ENCODE results near the gene RPS18. TPM values are rescaled to one million over a fixed set of nuclear protein-coding genes. Genes with fewer than 3 reads are reported as not detected.
A peak's percentile ranks its signal among the peaks of the same experiment; 100 is the strongest.

RPS18 gene
- polyA plus RNA-seq, 4 donors, result 2,947 to 6,778 (median 4,959) TPM

DNA sequence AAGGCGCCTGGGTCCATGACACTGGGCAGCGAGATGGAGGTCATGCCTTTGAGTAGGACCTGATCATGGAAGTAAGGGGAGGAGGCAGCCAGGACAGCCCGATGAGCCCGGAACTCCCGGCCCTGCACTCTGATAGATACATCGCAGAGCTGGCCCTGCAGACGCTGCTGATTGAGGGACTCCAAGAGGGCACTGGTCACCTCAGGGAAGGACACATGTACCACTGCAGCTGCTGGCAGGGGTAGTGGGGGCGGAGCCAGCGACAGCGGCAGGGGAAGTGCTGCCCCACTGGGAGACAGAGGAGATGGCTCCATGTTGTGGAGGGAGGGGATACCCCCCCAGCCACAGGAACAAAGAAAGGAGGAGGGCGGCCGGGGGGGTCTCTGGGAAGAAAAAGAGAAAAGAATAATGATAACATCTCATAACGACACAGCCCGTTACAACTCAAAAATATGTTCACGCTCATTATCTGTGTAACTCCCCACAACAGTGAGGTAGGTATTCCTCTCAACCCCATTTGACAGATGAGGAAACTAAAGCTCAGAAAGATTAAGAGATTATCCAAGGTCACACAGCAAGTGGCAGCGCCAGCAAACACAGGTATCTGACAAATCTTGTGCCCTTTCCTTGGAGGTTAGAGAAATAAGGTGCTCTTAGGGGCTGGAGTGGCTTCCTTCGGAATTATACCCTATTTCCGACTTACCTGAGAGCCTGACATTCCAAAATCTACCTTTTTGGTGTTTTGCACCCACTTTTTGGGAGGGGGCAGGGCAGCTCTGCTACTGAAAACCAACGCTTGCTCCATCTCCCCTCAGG lies 44.9 kb downstream of the RPS18 start:
- DNase-seq, result no peak
- H3K27ac ChIP-seq (ENCODE audit: low read depth in 1 of 3, low read length in 2 of 3), result peak overlapping the region in 1 of 3 donors; percentile 5

DNA sequence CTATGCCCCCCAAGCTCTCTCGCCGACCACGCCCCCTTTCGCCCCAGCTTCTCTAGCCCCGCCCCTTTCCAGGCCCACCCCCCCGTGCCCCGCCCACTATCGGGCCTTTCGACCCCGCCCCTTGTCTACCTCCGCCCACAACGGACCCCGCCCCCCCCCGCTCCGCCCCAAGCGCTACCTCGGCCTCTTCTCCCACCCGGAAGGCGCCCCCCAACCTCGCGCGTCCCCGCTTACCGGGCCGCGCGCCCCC lies 45.5 kb downstream of the RPS18 start:
- no peak for FAIRE-seq
- no peak for DNase-seq
- no peak overlapping the region for H3K27ac ChIP-seq (ENCODE audit: low read depth in 1 of 3, low read length in 2 of 3)

More for the DNA sequence above, 44.9 kb downstream of the RPS18 start:
- FAIRE-seq, result no peak
- Histone ChIP-seq H3K27me3 (ENCODE audit: control insufficient read depth in 3 of 3, insufficient read depth in 3 of 3, low read length in 3 of 3) (no peaks in the 10 kb centered on the region), H3K4me1 (ENCODE audit: control insufficient read depth in 3 of 3, insufficient read depth in 2 of 3, low read depth in 1 of 3, low read length in 2 of 3) (peaks cover 7 to 37% (median 9%) of the 10 kb centered on the region in 3 donors), H3K9me3 (ENCODE audit: control insufficient read depth in 2 of 2, insufficient read depth in 1 of 2, low read depth in 1 of 2, low read length in 1 of 2) (no peaks in the 10 kb centered on the region), H3K4me3 (ENCODE audit: low read depth in 1 of 3, low read length in 3 of 3) (peak overlapping the region; percentile 6 to 52 (median 51)), H3K36me3 (ENCODE audit: control insufficient read depth in 3 of 3, insufficient read depth in 2 of 3, low read depth in 1 of 3, low read length in 3 of 3) (peaks cover 3 to 55% (median 9%) of the 10 kb centered on the region in 3 donors)
- 75 to 79% (median 75%) methylated on average over 19 of the region's 19 CpGs for WGBS, 3 donors

DNA sequence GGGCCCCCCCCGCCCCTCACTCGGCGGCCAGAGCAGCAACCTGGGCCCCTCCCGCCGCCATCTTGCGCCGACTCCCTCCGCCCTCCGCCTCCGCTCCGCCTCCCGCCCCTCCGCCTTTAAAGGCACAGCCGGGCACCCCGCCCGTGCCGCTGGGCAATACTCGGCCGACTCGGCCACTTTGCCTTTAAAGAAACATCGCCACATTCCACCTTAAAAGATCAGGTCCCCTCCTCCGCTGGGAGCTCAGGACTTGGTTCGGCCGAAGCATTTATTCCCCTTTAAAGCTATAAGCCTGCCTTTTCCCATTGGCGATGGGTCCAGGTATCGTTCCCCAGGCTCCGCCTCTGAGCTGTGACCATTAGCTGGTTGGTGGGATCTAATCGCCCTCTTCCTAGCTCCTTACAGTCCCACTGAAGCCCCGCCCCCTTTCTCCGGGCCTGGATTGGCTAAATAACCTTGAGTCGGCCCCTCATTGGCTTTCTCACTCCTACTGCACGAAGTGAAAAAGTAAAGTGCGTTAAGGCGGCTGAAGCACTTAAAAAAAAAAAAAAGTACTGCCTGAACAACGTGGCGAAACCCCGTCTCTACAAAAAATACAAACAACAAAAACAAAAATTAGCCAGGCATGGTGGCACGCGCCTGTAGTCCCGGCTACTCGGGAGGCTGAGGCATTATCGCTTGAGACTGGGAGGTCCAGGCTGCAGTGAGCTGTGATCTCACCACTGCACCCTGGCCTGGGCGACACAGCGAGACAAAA lies 46.0 kb downstream of the RPS18 start, which contains the start of gene ZBTB22:
Gene ZBTB22 (minus strand): TSS at position 76 of the 757 bp plus-strand sequence. CDS start 828 bp downstream, outside the sequence.
- Histone ChIP-seq H3K36me3 (ENCODE audit: control insufficient read depth in 3 of 3, insufficient read depth in 2 of 3, low read depth in 1 of 3, low read length in 3 of 3) (peaks cover 3 to 49% (median 9%) of the 10 kb centered on the region in 3 donors), H3K27me3 (ENCODE audit: control insufficient read depth in 3 of 3, insufficient read depth in 3 of 3, low read length in 3 of 3) (no peaks in the 10 kb centered on the region), H3K4me1 (ENCODE audit: control insufficient read depth in 3 of 3, insufficient read depth in 2 of 3, low read depth in 1 of 3, low read length in 2 of 3) (peaks cover 7 to 31% (median 8%) of the 10 kb centered on the region in 3 donors), H3K27ac (ENCODE audit: low read depth in 1 of 3, low read length in 2 of 3) (peak within 1 kb of the TSS; percentile 61 to 91 (median 91)), H3K4me3 (ENCODE audit: low read depth in 1 of 3, low read length in 3 of 3) (peak within 1 kb of the TSS; percentile 51 to 52 (median 51)), H3K9me3 (ENCODE audit: control insufficient read depth in 2 of 2, insufficient read depth in 1 of 2, low read depth in 1 of 2, low read length in 1 of 2) (no peaks in the 10 kb centered on the region)
- WGBS, 3 donors, result 1% methylated on average over 36 to 44 of the region's 44 CpGs
- DNase-seq (peak; percentile 100), FAIRE-seq (no peak)

More for the DNA sequence above, 45.5 kb downstream of the RPS18 start:
- Histone ChIP-seq H3K27me3 (ENCODE audit: control insufficient read depth in 3 of 3, insufficient read depth in 3 of 3, low read length in 3 of 3) (no peaks in the 10 kb centered on the region), H3K4me3 (ENCODE audit: low read depth in 1 of 3, low read length in 3 of 3) (peak overlapping the region; percentile 51 to 52 (median 51)), H3K9me3 (ENCODE audit: control insufficient read depth in 2 of 2, insufficient read depth in 1 of 2, low read depth in 1 of 2, low read length in 1 of 2) (no peaks in the 10 kb centered on the region), H3K36me3 (ENCODE audit: control insufficient read depth in 3 of 3, insufficient read depth in 2 of 3, low read depth in 1 of 3, low read length in 3 of 3) (peaks cover 3 to 52% (median 9%) of the 10 kb centered on the region in 3 donors), H3K4me1 (ENCODE audit: control insufficient read depth in 3 of 3, insufficient read depth in 2 of 3, low read depth in 1 of 3, low read length in 2 of 3) (peaks cover 7 to 33% (median 8%) of the 10 kb centered on the region in 3 donors)
- 1% methylated on average over 11 to 27 of the region's 27 CpGs for WGBS, 3 donors

DNA sequence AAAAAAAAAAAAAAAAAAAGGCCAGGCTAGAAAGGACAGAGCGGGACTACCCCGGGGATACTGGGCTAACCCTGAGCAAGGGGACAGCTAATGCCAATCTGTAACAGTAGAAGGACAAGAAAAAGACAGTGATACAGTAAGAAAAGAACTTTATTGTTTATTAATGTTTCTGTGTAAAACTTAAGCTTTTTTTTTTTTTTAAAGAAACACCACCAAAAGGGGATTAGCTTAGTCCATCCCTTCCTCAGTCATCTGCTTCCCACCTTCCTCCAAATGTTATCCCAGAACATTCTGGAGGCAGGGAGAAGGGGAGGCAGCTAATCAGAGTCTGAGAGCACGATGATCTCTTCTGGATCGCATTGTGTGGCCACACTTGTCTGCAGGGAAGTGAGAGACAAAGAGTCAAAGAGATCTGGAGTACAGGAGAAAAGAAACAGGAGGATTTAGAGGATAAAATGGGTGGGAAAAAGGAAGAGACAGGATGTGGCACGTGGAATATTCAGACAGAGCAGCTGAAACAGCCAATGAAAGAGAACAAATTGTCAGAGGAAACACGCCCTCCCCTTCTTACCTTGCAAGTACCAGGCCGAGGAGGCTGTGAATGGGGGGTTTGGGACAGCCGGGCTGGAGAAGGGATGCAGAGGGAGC lies 46.7 kb downstream of the RPS18 start:
- no peak for FAIRE-seq
- no peaks in the 10 kb centered on the region for H3K9me3 ChIP-seq (ENCODE audit: control insufficient read depth in 2 of 2, insufficient read depth in 1 of 2, low read depth in 1 of 2, low read length in 1 of 2)
- no peak for DNase-seq
- H3K27me3 ChIP-seq (ENCODE audit: control insufficient read depth in 3 of 3, insufficient read depth in 3 of 3, low read length in 3 of 3), result no peaks in the 10 kb centered on the region
- WGBS, 3 donors, result 55 to 65% (median 57%) methylated on average over 8 of the region's 8 CpGs
- peaks cover 7 to 31% (median 8%) of the 10 kb centered on the region in 3 donors for H3K4me1 ChIP-seq (ENCODE audit: control insufficient read depth in 3 of 3, insufficient read depth in 2 of 3, low read depth in 1 of 3, low read length in 2 of 3)
- peak overlapping the region; percentile 45 to 91 (median 91) for H3K27ac ChIP-seq (ENCODE audit: low read depth in 1 of 3, low read length in 2 of 3)
- H3K4me3 ChIP-seq (ENCODE audit: low read depth in 1 of 3, low read length in 3 of 3), result peak overlapping the region in 2 of 3 donors; percentile 51 to 52
- peaks cover 3 to 49% (median 9%) of the 10 kb centered on the region in 3 donors for H3K36me3 ChIP-seq (ENCODE audit: control insufficient read depth in 3 of 3, insufficient read depth in 2 of 3, low read depth in 1 of 3, low read length in 3 of 3)

DNA sequence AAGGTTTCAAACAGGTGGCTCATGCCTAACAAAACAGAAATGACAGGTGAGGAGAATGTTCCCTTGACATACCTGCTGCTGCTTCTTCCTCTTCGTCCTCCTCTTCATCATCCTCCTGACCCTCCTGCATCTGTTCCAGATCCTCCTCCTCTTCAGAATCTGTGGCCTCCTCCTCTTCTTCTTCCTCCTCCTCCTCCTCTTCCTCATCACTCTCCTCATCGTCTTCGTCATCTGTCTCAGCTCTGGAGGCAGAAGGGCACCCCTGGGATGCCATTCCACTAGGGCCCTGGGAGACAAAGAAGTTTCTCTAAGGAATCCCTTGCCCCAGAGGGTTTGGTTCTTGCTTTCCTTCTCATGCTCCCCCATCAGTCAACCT lies 48.1 kb downstream of the RPS18 start:
- FAIRE-seq, result no peak
- Histone ChIP-seq H3K4me1 (ENCODE audit: control insufficient read depth in 3 of 3, insufficient read depth in 2 of 3, low read depth in 1 of 3, low read length in 2 of 3) (peaks cover 7 to 33% (median 8%) of the 10 kb centered on the region in 3 donors), H3K27me3 (ENCODE audit: control insufficient read depth in 3 of 3, insufficient read depth in 3 of 3, low read length in 3 of 3) (no peaks in the 10 kb centered on the region), H3K9me3 (ENCODE audit: control insufficient read depth in 2 of 2, insufficient read depth in 1 of 2, low read depth in 1 of 2, low read length in 1 of 2) (no peaks in the 10 kb centered on the region), H3K36me3 (ENCODE audit: control insufficient read depth in 3 of 3, insufficient read depth in 2 of 3, low read depth in 1 of 3, low read length in 3 of 3) (peaks cover 3 to 49% (median 9%) of the 10 kb centered on the region in 3 donors), H3K27ac (ENCODE audit: low read depth in 1 of 3, low read length in 2 of 3) (no peak overlapping the region), H3K4me3 (ENCODE audit: low read depth in 1 of 3, low read length in 3 of 3) (no peak overlapping the region)
- WGBS, 3 donors, result 85 to 96% (median 91%) methylated on average over 3 of the region's 3 CpGs
- no peak for DNase-seq

DNA sequence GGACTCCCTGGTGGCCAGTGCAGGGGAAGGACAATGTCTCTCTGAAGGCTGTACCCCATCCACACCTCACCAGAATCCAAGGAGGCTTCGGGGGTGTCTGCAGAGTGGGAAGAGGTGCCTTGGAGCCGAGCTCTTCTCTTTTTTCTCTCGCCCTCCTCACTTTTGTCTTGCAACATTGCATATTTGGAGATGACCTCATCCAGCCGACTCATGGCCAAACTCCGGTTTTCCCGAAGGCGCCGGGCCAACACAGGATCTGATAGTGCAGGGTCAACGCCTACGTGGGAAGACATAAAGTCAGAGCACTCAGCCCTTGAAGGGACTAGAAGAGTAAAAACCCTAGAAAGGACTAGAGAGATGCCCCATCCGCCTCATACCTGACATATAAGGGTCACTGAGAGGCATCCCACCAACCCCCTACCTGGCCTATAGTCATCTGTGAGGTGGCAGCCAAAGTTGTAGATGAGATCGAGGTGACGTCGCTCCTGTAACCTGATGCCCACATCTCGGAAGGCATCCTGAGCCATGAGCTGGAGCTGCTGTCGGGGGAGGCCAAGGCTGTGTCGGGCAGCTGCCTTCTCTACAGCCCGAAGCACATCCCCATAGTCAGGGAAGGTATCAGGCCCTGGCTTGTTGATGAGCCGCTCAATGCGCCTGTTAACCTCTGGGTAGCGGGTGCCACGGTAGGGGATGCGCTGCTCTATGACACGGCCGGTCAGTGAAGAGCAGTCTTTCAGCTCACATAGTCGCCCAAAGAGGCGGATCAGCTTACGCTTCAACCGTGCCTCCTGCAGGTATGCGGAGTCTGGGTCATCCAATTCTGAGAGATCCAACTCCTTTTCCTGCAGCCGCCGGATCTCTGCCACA lies 48.7 kb downstream of the RPS18 start:
- Histone ChIP-seq H3K4me1 (ENCODE audit: control insufficient read depth in 3 of 3, insufficient read depth in 2 of 3, low read depth in 1 of 3, low read length in 2 of 3) (peaks cover 3 to 27% (median 8%) of the 10 kb centered on the region in 3 donors), H3K9me3 (ENCODE audit: control insufficient read depth in 2 of 2, insufficient read depth in 1 of 2, low read depth in 1 of 2, low read length in 1 of 2) (no peaks in the 10 kb centered on the region), H3K36me3 (ENCODE audit: control insufficient read depth in 3 of 3, insufficient read depth in 2 of 3, low read depth in 1 of 3, low read length in 3 of 3) (peaks cover 3 to 44% (median 9%) of the 10 kb centered on the region in 3 donors), H3K27me3 (ENCODE audit: control insufficient read depth in 3 of 3, insufficient read depth in 3 of 3, low read length in 3 of 3) (no peaks in the 10 kb centered on the region), H3K4me3 (ENCODE audit: low read depth in 1 of 3, low read length in 3 of 3) (no peak overlapping the region), H3K27ac (ENCODE audit: low read depth in 1 of 3, low read length in 2 of 3) (no peak overlapping the region)
- DNase-seq (no peak), FAIRE-seq (no peak)
- WGBS, 3 donors, result 81 to 85% (median 82%) methylated on average over 32 of the region's 32 CpGs

DNA sequence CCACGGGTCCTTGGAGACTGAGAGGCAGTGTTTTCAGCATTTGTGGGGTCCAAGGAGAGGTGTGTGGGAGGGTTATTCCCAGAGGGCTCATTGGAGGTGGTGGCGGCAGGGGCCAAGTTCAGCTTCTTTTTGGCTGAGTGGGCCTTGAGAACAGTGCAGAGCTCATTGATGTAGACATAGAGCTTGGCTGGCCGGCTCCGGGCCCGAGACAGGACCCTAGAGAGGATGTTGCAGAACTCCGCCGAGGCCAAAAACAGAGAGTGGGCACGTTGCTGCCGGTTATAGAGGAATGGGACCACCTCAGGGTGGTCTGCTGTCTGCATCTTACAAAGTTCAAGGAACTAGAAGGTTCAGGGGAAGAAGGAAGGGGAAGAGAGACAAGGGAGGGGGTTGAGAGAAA lies 49.4 kb downstream of the RPS18 start:
- no peak for DNase-seq
- H3K36me3 ChIP-seq (ENCODE audit: control insufficient read depth in 3 of 3, insufficient read depth in 2 of 3, low read depth in 1 of 3, low read length in 3 of 3), result peaks cover 3 to 37% (median 9%) of the 10 kb centered on the region in 3 donors
- H3K4me3 ChIP-seq (ENCODE audit: low read depth in 1 of 3, low read length in 3 of 3), result no peak overlapping the region
- H3K4me1 ChIP-seq (ENCODE audit: control insufficient read depth in 3 of 3, insufficient read depth in 2 of 3, low read depth in 1 of 3, low read length in 2 of 3), result peaks cover 3 to 27% (median 8%) of the 10 kb centered on the region in 3 donors
- 80 to 86% (median 81%) methylated on average over 9 of the region's 9 CpGs for WGBS, 3 donors
- H3K27me3 ChIP-seq (ENCODE audit: control insufficient read depth in 3 of 3, insufficient read depth in 3 of 3, low read length in 3 of 3), result no peaks in the 10 kb centered on the region
- no peak overlapping the region for H3K27ac ChIP-seq (ENCODE audit: low read depth in 1 of 3, low read length in 2 of 3)
- H3K9me3 ChIP-seq (ENCODE audit: control insufficient read depth in 2 of 2, insufficient read depth in 1 of 2, low read depth in 1 of 2, low read length in 1 of 2), result no peaks in the 10 kb centered on the region
- no peak for FAIRE-seq
